HG03442 (cell line): ENCODE results near the gene SMO.
A peak's percentile ranks its signal among the peaks of the same experiment; 100 is the strongest.

Experiments
- ATAC-seq: cut with Tn5 transposase; IDR thresholded peaks from one replicate; pipeline ENCODE4 v1.9.1; 2021; ENCODE audit warnings: mild to moderate bottlenecking, moderate library complexity; ENCODE audit not compliant: unreplicated experiment

The SMO gene

DNA sequence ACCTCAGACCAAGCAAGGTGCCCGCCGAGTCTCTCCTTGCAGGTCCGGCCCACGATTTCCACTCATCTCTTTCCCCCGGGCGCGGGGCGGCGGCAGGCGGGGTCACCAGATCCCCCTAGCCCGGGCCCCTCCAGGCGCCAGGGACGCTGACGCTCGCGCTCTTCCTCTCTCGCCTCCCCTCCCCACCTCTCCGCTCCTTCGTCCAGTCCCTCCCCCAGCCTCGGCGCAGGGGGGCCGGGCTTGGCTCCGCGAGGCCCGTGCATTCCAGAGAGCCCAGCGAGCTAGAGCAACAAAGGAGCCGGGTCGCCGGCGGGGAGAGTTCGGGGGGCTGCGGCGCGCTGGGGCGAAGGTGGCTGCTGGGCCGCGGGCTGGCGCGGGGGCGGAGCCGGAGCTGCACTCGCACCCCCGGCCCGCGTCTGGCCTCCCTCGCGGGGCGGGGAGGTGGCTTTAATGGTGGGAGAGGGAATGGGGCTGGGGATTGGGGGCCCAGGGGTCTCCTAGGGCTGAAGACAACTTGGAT, at the start of gene SMO:
TSS of gene SMO (plus strand) at position 262 of the 520 bp plus-strand sequence. CDS start 519 bp downstream, outside the sequence.
- no peak for ATAC-seq

DNA sequence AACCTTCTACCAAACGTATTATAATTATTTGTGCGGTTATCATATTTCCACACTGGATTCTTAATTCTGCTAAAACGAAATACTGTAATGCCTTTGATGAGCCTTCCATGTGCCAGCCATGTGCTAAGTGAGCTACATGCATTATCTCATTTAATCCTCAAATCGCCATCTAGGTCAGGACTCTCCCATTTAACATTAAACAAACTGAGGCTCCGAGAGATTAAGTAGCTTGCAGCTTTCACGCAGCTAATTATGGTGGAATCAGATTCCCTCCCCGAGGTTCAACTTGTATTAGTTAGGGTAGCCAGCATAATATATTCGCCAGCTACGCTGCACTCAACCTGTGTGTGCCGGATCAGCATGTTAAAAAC, 44.7 kb upstream of the SMO start:
- ATAC-seq = no peak

DNA sequence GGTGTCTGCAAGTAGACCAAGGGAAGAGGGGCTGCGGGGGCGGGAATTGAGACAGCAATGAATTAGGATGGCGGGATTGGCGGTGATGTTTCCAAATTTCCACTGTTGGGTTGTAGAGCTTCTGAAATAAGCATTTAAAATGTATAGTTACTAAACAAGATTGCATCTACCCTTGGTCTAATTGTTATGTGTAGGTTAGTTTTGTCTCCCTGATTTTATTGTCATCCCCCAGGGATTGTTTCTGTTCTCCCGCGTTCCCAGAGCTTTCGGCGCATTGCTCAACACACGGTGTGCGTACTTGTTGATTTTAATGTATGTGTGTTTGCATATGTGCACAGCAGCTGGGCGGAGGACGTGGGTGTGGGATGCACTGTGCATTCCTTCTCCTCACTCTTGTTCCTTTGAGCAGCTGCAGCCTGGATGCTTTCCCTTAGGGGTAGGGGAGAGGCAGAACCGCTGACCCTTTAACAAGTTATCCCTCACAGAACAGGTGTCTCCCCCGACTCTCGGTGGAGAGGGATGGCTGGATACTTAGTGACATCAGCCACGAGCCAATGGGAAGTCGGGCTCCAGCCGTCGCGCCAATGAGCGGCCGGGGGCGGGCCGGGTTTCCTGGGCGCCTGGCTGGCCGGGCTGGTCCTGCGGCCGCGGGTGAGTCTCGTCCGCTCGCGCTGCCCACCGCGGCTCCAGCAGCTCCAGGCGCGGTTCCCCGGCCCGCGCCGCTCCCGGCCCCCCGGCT, 44.2 kb upstream of the SMO start, which contains the start of gene TSPAN33:
TSS of gene TSPAN33 (plus strand) at position 613 of the 739 bp plus-strand sequence. CDS start 274 bp downstream, outside the sequence.
- peak; percentile 64 for ATAC-seq

DNA sequence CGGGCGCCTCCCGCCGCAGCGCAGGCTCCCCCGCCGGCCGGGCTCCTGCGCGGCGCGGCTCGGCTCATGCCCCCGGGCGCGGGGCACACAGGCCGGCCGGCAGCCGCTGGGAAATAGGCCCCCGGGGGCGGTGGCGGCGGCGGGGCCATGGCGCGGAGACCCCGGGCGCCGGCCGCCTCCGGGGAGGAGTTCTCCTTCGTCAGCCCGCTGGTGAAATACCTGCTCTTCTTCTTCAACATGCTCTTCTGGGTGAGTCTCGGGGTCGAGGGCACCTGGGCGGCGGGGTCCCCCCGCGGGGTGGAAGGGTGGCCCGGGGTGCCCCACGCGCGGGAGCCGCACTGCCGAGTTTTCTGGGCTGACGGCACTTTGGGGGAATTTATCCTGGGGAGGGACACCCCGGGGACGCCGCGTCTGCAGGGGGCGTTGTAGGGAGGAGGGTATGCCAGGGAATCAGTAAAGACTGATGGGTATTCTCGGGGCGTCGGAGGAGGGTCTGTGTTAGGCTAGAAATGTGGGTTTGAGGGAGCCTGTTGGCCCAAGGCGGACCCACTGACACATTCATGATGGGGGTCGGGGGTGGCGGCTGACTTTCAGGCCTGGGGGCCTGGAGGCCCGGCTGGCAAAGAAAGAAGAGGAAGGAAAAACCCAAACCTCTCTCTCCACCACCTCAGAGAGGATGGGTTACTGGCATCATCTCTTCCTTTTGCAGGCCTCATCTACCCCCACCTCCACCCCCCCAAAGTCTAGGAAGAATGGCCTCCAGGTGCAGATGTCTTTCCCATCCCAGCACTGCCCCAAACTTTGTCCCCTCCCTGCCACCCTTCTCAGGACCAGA, 43.4 kb upstream of the SMO start:
- peak; percentile 22 for ATAC-seq

DNA sequence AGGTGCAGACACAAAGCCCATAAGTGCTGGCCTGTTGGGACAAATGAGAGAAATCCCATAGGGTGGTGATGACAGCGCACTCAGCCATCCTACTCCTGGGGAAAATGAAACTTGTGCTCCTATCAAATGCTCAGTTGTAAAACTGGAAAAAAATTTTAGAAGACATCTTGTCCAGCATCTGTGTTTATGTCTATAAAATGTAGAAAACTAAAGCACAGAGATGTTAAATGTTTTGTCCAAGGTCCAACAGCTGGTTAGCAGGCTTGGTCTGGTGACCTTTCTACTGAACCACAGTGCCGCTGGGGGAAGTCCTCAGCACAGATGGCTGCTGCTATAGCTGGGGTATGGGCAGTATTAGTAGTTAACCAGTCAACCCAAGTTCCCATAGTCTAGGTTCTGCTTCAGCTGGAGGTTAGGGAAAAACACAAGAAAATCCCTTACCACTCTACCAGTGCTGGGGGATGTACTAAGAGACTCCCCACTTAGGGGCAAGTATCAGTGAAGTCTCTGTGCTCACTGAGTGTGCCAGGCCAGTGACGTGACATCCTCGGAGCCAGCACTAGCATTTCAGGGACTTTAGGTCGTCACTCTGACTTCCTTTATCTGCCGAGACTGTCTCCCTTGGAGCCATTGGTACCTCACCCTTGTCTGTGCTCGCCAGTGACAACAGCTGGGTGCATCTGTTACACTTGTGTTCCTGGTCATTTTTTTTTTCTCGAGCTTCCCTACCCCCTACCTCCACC, 42.0 kb upstream of the SMO start:
- peak; percentile 55 for ATAC-seq

DNA sequence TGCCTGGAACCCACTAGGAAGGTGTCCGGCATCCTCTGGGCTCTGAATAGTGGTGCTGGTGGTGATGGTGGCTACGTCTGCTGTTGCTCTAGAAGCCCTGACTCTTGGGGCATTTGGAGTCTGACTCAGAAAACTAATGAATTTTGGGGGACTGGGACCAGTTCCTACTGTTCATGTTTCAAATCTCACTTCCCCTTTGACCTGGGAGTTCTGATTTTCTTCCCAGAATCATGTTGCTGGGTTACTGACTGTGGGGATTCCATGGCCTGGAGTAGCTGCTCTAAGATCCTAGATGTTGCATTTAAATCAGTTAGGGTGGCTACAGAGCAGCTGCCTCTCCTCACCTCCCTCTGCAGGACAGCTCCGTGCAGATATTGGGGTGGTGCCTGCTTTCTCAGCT, 40.7 kb upstream of the SMO start:
- no peak for ATAC-seq

DNA sequence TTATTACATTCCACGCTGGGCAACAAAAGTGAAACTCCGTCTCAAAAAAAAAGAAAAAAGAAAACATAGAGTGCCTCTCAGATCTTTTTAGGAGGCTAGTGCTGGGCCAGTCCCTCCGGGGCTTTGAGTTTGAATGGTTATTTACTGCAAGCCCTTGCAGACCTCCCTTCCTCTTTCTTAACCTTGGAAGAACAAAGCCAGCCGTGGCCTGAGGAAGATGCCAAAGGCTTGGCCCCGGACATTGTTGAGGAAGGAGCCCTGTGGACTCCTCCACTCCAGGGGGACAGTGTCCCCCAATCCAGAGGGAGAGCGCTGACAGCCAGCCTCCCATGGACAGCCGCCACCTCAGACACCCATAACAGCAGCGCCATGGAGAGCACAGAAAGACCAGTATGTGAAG, 38.9 kb upstream of the SMO start:
- no peak for ATAC-seq

DNA sequence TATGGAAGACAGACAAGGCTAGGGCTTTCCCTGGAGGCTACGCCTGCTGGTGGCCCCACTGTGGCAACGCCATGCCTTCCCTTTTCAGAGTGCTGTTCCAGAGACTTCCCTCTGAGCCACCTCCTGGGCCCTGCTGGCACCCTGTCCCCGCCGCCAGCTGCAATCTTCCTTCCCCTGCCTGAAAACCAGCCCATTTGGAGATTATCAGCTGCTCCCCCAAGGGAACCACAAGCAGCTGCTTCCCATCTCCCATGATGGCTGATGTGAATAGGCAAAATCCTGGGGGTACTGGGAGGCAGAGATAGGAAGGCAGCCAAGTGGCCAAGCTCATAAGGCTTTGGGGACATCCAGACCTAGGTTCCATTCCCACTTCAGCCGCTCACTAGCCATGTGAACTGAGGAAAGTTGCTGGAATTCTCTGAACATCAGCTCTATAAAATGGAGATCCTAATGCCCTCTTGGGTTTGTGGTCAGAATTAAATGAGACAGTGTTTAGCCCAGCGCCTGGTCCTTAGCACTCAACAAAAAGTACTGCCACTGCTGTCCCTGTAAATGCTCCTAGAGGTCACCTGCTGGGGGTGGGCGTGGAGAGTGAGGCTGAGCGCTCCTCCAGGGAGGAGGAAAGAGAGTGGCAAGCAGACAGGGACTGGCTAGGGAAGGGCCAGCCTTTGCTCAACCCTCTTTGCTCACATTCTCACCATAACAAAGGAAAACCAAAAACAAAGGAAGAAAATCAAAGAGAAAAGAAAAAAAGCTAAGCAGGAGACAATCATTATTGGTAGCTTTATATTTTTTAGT, 38.0 kb upstream of the SMO start:
- ATAC-seq = no peak

DNA sequence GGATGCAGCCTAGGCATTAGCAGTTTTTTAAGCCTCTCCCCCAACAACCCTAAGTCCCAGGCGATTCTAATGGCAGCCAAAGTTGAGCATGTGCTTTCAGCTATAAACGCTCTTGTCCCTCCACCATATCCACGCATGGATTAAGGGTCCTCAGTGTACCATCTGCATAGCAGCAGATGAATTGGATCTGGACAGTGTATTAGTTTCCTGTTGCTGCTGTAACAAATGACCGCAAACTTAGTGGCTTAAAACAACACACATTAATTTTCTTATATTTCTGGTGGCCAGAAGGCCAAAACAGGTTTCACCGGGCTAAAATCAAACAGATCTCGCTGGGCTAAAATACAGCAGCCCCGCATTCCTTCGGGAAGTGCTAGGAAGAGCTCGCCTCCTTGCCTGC, 30.8 kb upstream of the SMO start:
- ATAC-seq = no peak

DNA sequence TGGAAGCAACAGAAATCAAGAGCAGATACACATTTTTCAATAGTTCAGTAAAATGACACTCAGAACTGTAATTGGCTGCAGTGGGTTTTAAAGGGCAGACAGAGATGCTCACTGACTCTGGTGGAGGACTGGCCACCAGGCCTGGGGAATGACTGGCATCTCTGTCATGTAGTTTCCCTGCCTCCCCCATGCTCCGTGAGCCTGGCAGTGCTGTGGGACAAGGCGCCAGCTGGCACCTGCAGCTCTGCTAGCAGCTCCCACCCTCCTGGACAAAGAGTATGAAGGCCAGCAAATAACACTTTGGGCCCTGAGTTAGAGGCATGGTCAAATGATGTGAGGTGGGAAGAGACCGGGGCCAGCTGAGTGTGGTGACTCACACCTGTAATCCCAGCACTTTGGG, 28.9 kb upstream of the SMO start:
- ATAC-seq = no peak

DNA sequence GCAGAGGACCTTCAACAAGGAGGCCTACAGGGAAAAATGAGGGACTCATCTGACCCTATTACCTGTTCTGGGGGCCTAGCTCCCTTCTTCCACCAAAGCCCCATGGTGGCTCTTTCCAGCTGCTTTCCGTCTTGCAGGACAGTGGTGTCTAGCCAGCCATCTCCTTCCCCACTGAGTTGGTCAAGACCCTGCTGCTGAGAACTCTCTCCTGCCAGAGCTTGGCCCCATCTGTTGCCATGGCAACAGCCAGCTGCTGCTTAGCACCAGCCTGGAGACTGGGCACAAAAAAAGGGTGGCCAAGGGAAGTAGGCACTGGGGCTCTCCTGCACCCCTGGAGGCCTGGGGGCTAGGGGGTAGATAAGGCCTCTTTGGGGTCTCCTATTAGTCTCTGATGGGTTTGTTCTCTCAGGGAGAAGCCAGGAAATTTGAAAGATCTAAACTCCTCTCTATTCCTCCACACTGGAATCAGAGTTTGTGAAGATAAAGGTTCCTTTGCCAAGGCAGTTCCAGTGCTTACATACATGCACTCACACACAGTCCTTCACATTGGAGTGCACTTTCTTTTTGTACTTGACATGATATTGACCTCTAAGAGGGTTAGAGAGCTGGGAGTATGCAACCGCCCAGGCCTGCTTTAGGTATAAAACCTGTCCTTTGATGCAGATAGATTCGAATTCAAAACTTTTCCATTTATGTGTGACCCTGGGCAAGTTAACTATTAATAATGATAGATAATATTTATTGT, 28.1 kb upstream of the SMO start:
- ATAC-seq = no peak

DNA sequence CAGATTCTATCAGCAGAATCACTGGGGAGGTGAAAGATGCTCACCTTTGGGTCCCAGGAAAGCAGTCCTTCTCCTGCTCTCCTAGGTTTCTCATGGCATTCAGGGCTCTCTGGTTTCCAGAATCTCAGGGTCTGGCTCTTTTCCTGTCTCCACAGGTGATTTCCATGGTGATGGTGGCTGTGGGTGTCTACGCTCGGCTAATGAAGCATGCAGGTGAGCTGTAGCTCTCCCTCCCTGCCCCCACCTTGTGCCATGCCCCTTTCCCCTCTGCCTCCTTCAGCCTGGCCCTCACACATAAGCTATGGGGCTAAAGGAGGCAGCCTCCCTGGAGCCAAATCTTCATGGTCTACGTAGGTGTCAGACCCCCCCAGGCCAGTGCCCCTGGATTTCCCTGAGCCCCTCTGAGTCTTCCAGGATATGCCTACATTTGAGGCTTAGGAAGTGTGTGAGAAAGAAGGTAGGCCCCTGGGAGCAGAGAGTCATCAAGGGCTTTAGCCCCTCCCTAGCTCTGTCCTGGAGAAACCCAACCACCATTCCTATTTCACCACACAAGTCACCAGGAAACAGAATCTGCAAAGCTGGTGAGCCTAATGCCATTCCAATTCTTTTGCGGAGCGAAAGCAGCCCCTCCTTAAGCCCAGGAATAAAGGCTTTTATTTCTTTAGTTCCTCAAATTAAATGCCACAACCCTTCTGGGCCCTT, 26.8 kb upstream of the SMO start:
- no peak for ATAC-seq

DNA sequence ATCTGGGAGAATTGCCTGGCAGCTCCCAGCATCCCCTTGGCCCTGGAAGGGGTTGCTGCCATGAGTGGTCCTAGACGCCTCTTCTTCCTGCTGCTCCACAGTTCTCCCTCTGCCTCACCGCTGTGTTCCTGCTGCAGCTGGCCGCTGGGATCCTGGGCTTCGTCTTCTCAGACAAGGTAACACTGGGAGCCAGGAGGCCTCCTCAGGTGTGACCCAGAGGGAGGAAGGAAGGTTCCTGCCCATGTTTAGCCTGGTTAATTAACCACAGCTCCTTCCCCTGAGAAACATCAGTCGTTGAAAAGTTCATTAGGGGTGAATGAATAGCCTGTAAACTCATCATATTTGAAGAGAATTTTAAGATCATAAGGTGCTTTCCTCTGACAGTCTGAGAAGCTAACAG, 25.7 kb upstream of the SMO start:
- no peak for ATAC-seq

DNA sequence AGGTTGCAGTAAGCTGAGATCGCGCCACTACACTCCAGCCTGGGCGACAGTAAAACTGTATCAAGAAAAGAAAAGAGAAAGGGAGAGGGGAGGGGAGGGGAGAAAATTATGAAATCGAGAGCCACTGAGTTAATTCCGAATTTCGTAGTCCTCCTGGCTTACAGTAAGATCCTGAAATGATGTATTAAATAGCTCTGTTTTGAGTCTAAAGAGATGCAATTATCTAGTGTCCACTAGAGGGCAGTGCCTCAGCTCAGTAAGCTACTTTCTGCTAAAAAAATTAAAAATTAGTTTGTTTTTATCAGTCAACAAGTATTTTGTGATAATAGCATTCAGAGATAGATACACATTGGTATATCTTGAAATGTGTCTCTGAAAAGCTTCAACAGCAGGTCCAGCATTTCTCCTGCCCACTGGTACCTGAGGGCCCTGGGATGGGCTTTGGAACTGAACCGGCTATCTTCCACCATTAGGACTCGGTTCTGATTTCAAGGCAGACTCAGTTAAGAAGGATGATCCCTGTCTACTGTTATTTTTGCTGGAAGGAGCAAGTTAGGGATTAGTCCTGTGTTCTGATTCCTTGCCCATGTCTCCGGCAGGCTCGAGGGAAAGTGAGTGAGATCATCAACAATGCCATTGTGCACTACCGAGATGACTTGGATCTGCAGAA, 24.4 kb upstream of the SMO start:
- ATAC-seq = no peak

DNA sequence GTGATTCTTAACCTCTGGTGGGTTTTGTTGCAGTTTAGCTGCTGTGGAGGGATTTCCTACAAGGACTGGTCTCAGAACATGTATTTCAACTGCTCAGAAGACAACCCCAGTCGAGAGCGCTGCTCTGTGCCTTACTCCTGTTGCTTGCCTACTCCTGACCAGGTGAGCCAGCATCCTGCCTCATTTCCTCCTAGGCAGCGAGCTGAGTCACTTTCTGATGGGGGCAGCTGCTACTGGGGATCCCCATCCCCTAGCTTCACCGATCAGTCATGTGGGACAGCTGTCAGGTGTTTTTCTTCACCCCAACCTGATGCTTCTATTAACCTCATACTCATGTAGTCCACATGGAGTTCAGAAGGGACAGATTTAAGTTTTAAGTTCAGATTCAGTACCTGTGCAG, 21.7 kb upstream of the SMO start:
- ATAC-seq = no peak

DNA sequence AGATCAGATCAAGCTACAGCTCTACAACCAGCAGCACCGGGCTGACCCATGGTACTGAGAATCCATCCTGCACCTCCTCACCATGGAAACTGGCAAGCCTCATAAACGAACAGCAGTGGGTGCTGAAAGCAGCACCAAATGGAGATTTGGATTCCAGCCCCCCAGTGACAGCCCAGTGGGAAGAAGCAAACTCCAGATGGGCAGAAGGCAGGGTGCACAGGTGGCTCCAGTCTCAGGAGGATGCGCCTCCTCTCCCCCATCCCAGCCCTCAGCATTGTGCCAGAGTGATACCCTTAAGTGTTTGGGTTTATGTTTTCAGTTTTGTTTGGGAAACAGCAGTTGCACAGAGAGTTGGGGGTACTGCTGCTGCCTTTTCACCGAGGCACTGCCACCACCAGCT, 20.6 kb upstream of the SMO start:
- no peak for ATAC-seq

DNA sequence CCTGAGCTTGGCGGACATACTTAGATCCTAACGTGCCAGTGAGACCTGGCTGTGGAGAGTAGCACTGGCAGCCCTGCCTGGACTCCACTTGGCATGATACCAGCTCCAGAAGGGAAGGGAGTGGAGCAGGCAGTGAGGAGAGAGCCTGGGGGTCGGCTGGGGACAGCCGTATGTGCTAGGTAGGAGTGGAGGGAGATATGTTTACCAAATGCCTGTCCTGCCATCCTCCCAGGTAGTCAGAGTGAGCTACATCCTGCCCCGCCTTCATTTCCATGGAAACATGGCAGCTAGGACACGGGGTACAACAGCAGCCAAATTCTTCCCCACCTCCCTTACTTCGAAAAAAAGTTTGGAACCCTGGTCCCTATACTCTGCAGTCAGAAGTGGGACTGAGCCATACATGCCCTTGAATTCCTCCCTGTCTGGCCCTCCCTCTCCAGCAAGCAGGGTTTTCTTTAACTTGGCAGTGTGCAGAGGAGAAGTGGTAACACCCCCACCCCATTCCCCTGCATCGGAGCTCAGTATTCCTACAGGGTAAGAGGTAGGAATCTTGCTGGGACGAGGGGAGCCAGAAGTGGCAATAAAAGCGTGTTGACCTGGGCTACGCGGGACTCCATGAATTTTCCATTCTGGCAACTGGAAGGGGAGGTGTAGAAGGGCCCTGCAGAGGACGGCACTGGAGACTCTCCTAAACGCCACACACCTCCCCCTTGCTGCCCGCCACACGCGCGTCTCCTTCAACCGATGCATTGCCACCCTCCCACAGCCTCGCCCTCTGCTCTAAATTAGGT, 20.0 kb upstream of the SMO start:
- no peak for ATAC-seq

DNA sequence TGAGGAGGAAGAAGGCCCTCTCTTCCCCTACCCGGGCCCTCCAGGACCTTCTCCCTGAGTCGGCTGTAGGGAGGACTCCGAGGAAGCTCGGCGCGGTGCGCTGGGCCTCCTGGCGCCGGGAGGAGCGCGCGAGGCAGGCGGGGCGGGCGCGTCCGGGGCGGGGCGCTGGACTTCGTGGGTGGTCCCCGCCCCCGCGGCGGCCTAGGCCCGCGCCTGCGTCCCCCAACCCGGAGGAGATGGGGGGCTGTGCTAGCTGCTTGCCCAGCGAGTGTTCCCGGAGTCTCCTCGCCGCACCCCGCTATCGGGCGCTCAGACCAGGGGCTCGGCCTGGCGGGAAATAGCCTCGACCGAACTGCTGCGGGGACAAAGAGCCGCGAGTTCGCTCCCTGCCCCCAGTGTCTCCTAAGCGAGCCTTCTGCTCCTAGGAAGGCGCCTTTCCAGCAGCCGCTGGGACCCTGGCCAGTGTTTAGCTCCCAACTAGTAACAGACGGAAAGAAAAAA, 19.2 kb upstream of the SMO start:
- no peak for ATAC-seq
